ENCODE results near the gene MST1.

The MST1 gene

GRCh38 chr3:49655731-49656285 is 33.5 kb downstream of the MST1 start:
- no peak for DNase-seq (ENCODE audit: low read depth)

- no peak for DNase-seq (ENCODE audit: low read depth)
These were observed 34.2 kb downstream of the MST1 start for GRCh38 chr3:49654955-49655556.

GRCh38 chr3:49654176-49654825 is 35.0 kb downstream of the MST1 start:
- DNase-seq (ENCODE audit: low read depth), result no peak

- no peak for DNase-seq (ENCODE audit: low read depth)
These were observed 35.7 kb downstream of the MST1 start for GRCh38 chr3:49653621-49654020.

GRCh38 chr3:49652903-49653415 is 36.3 kb downstream of the MST1 start:
- DNase-seq (ENCODE audit: low read depth), result no peak

- no peak for DNase-seq (ENCODE audit: low read depth)
These were observed 36.9 kb downstream of the MST1 start for GRCh38 chr3:49652218-49652902.

GRCh38 chr3:49650637-49651036 is 38.6 kb downstream of the MST1 start:
- no peak for DNase-seq (ENCODE audit: low read depth)

- no peak for DNase-seq (ENCODE audit: low read depth)
These were observed 39.1 kb downstream of the MST1 start for GRCh38 chr3:49650177-49650576.

GRCh38 chr3:49649576-49649975 is 39.7 kb downstream of the MST1 start:
- DNase-seq (ENCODE audit: low read depth), result no peak

- no peak for DNase-seq (ENCODE audit: low read depth)
These were observed 40.8 kb downstream of the MST1 start for GRCh38 chr3:49648354-49649019.

GRCh38 chr3:49647741-49648140 is 41.5 kb downstream of the MST1 start:
- no peak for DNase-seq (ENCODE audit: low read depth)

GRCh38 chr3:49646236-49646635 is 43.0 kb downstream of the MST1 start:
- DNase-seq (ENCODE audit: low read depth), result no peak

- no peak for DNase-seq (ENCODE audit: low read depth)
These were observed 44.6 kb downstream of the MST1 start for GRCh38 chr3:49644684-49645083.

- no peak for DNase-seq (ENCODE audit: low read depth)
These were observed 46.5 kb downstream of the MST1 start for GRCh38 chr3:49642708-49643145.

- no peak for DNase-seq (ENCODE audit: low read depth)
These were observed 47.2 kb downstream of the MST1 start for GRCh38 chr3:49641921-49642707.

- DNase-seq (ENCODE audit: low read depth), result no peak
These were observed 48.0 kb downstream of the MST1 start for GRCh38 chr3:49641292-49641691.

GRCh38 chr3:49639551-49639950 is 49.7 kb downstream of the MST1 start:
- no peak for DNase-seq (ENCODE audit: low read depth)

- DNase-seq (ENCODE audit: low read depth), result no peak
These were observed 50.8 kb downstream of the MST1 start for GRCh38 chr3:49638445-49638844.

- no peak for DNase-seq (ENCODE audit: low read depth)
These were observed 52.2 kb downstream of the MST1 start for GRCh38 chr3:49636883-49637609.

GRCh38 chr3:49634736-49635135 is 54.5 kb downstream of the MST1 start:
- DNase-seq (ENCODE audit: low read depth), result no peak
